DND-41 (cell line): ENCODE results near the gene FBXW5.

Source experiments
- ATAC-seq: fragments of 200-7000 bp; cut with Tn5 transposase; 3 replicates; pipeline ENCODE4 v1.9.1; 2021; ENCODE audit warnings: low read depth; ENCODE audit not compliant: insufficient read depth
- DNase-seq: peaks from one replicate; pipeline ENCODE4 v3.0.0-alpha.2; 2020
- H2AFZ ChIP-seq: 2 replicates; pipeline ENCODE4 v1.6.0; 2012; ENCODE audit warnings: low read depth, low read length
- H3K27ac ChIP-seq: 2 replicates; pipeline ENCODE4 v1.5.1; 2012; ENCODE audit warnings: low read length, inconsistent platforms
- H3K27me3 ChIP-seq: fragments of 200-600 bp; sonication (generic); 2 replicates; pipeline ENCODE4 v1.6.0; 2012; ENCODE audit warnings: low read length, mild to moderate bottlenecking, inconsistent platforms; ENCODE audit not compliant: insufficient read depth, poor library complexity
- H3K36me3 ChIP-seq: 2 replicates; pipeline ENCODE4 v1.5.1; 2012; ENCODE audit warnings: low read length, inconsistent platforms; ENCODE audit not compliant: insufficient read depth
- H3K4me1 ChIP-seq: 2 replicates; pipeline ENCODE4 v1.5.1; 2012; ENCODE audit warnings: mild to moderate bottlenecking, low read length; ENCODE audit not compliant: insufficient read depth
- H3K4me2 ChIP-seq: 2 replicates; pipeline ENCODE4 v1.6.0; 2012; ENCODE audit warnings: mild to moderate bottlenecking, moderate library complexity, low read length, inconsistent platforms; ENCODE audit not compliant: insufficient read depth
- H3K4me3 ChIP-seq, 2 experiments: fragments of 200-600 bp in 1 of 2; shearing (Covaris generic) in 1 of 2; 2 replicates each; pipeline ENCODE4 v1.5.1; 2012 to 2016; ENCODE audit warnings: inconsistent platforms in 2 of 2, low read length in 2 of 2, mild to moderate bottlenecking in 2 of 2, low read depth in 1 of 2, moderate library complexity in 1 of 2
- H3K79me2 ChIP-seq: 2 replicates; pipeline ENCODE4 v1.6.0; 2012; ENCODE audit warnings: low read length, inconsistent platforms; ENCODE audit not compliant: insufficient read depth
- H3K9ac ChIP-seq: 2 replicates; pipeline ENCODE4 v1.6.0; 2012; ENCODE audit warnings: low read depth, mild to moderate bottlenecking, inconsistent platforms, low read length, moderate library complexity
- H3K9me3 ChIP-seq: 2 replicates; pipeline ENCODE4 v1.5.1; 2012; ENCODE audit warnings: low read length, moderate library complexity, mild to moderate bottlenecking, inconsistent platforms; ENCODE audit not compliant: insufficient read depth, severe bottlenecking
- H4K20me1 ChIP-seq: 2 replicates; pipeline ENCODE4 v1.6.0; 2012; ENCODE audit warnings: low read length; ENCODE audit not compliant: insufficient read depth
- CTCF ChIP-seq: IDR thresholded peaks from 2 replicates; pipeline ENCODE4 v1.5.1; 2012; ENCODE audit warnings: borderline replicate concordance, low read length, moderate library complexity, mild to moderate bottlenecking; ENCODE audit not compliant: poor library complexity, severe bottlenecking; ENCODE audit errors: extremely low read depth
- EZH2 ChIP-seq: IDR thresholded peaks from 3 replicates; pipeline ENCODE4 v1.6.1; 2012; ENCODE audit warnings: borderline replicate concordance, low read depth, mild to moderate bottlenecking, moderate library complexity, low read length, inconsistent platforms; ENCODE audit not compliant: severe bottlenecking

FBXW5 gene

DNA sequence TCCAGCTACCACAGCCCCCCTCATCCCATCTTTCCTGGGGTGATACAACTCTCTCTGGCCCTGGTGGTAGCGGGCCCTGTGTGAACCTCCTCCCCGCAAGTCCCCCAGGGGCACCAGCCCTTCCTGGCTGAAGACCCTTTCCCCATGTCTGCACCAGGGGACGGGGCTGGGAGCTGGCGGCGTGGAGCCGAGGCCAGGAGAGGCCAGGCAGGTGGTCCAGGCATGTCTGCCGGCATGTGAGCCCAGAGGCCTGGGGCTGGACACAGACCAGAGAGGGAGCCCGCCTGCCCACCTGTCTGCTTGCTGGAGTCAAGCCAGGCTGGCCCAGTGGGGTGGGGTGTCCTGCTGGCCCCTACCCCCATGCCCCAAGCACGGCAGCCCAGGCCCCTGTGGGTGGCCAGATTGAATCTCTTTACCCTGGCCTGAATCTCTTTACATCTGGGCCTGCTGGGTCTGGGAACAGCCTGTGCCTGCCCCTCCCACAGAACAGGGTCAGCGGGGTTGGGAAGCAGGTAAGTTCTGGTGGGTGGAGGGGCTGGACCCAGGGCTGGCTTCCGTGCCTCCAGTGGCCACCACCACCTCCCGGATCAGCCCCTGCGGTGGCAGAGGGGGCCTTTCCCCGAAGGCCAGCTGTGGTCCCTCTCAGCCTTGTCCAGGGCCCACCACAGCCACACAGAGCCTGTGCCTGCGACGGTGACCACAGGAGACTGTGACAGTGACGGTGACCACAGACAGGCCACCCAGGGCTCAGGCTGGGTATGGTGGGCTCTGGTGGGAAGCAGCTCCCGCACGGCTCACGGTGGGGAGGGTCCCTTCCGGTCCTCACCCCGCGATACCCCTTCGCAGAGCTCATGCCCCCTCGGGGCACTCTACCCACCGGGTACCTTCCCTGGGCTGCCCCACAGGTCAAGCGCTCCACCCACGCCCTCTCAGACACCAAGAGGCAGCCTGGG lies 14.6 kb upstream of the FBXW5 start:
- Histone ChIP-seq H3K4me1 (no peaks in the 10 kb centered on the region), H3K9me3 (no peaks in the 10 kb centered on the region), H2AFZ (no peak overlapping the region), H3K4me2 (no peak overlapping the region), H3K79me2 (no peaks in the 10 kb centered on the region), H3K9ac (no peak overlapping the region), H3K27me3 (no peaks in the 10 kb centered on the region), H3K4me3 (no peak overlapping the region), H3K27ac (no peak overlapping the region), H4K20me1 (no peaks in the 10 kb centered on the region), H3K36me3 (no peaks in the 10 kb centered on the region)
- ATAC-seq: no peak
- TF ChIP-seq CTCF: no peak
- no peak for TF ChIP-seq EZH2
- no peak for DNase-seq

DNA sequence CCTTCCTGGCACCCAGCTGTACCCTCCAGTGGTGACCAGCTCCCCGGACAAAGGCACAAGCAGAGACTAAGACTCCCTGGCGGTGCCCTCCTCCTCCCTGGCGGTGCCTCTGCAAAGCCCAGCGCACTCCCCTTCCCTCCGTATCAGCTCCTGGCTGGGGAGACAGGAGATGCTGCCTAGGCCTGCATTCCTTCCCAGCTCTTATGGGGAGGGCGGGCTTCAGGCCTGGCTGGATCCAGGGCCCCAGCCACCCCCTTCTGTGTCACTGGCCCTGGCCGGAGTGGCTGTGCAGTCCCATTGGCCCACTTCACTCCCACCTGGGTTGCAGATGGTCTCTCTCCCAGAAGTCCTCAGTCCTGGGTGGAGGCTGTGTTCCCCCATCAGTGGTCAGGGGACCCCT lies 13.9 kb upstream of the FBXW5 start:
- Histone ChIP-seq H3K4me3 (no peak overlapping the region), H2AFZ (no peak overlapping the region), H3K27me3 (no peaks in the 10 kb centered on the region), H3K27ac (no peak overlapping the region), H3K36me3 (no peaks in the 10 kb centered on the region), H3K79me2 (no peaks in the 10 kb centered on the region), H4K20me1 (no peaks in the 10 kb centered on the region), H3K9me3 (no peaks in the 10 kb centered on the region), H3K4me2 (no peak overlapping the region), H3K9ac (no peak overlapping the region), H3K4me1 (no peaks in the 10 kb centered on the region)
- ATAC-seq: no peak
- no peak for DNase-seq
- TF ChIP-seq CTCF: no peak
- TF ChIP-seq EZH2: no peak

- TF ChIP-seq EZH2 (no peak), CTCF (no peak)
- no peaks in the 10 kb centered on the region for H3K79me2 ChIP-seq
- no peak overlapping the region for H3K4me3 ChIP-seq
- H3K36me3 ChIP-seq: no peaks in the 10 kb centered on the region
- H2AFZ ChIP-seq: no peak overlapping the region
- no peaks in the 10 kb centered on the region for H3K4me1 ChIP-seq
- no peak overlapping the region for H3K4me2 ChIP-seq
- no peak for DNase-seq
- H3K27ac ChIP-seq: no peak overlapping the region
- no peaks in the 10 kb centered on the region for H3K27me3 ChIP-seq
- H3K9ac ChIP-seq: no peak overlapping the region
- no peaks in the 10 kb centered on the region for H3K9me3 ChIP-seq
- no peaks in the 10 kb centered on the region for H4K20me1 ChIP-seq
- ATAC-seq: no peak
Measured at GRCh38 chr9:136957901-136958300, 13.4 kb upstream of the FBXW5 start.
